ENCODE measurements around the gene FRMPD1.

Gene FRMPD1

DNA sequence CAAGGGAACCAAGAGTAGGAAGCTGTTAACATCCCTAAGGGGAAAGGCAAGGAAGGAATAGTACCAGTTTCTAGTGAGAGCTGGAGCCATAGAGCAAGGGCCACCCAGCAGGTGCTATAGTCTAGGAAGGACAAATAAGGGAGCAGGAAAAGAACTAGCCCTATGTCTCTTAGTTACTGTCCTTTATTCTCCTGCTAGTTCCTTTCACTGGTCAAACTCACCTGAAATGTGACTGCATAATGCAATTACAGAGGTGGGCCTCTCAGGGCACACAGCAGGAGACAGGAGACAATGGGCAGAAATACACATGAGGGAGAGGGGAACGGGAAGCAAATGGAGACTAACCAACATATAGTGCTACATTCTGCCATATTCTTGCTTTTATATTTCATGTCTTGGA, 26.7 kb upstream of the FRMPD1 start:
- no peak overlapping the region for H2AFZ ChIP-seq (ENCODE audit: low read length)

DNA sequence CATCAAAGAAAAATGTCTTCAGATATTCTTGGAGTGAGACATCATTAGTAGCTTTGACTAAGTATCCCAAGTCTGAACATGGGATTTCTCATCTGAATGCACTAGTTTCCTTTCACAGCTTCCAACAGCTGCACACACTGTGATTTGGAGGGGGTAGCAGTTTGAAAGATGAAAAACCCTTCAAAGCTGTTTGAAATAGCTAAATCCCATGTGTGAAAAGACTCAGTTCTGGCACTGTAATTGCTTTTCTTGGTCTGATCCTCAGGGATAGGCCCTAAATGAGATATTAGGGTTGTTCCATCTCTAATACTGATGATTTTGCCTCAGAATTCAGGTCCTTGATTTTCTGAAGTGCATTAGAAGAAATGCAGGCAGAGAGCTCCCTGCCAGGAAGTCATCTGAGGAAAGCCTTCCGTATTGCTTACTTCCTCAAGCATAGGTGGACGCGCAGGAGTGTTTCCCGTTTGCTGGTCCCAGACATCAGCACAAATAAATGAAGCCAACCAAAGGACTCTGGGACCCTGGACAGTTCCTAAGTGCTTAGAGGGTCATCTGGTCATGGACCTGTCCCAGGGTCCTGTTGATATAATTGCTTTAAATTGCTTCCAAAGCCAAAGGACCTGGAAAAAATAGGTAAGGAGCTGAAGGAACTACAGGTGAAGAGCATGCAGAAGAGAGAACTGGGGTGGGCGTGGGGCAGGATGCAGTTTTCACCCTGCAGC, 25.6 kb upstream of the FRMPD1 start:
- H2BK5ac ChIP-seq (ENCODE audit: low read length): no peak overlapping the region
- H3K9me3 ChIP-seq (replicated peaks in 1 of 2; ENCODE audit: control insufficient read depth in 2 of 2, insufficient read depth in 1 of 2, low read depth in 1 of 2, low read length in 2 of 2): no peaks in the 10 kb centered on the region
- no peak overlapping the region for H3K27ac ChIP-seq (replicated peaks; ENCODE audit: low read length)
- H3K4me2 ChIP-seq (ENCODE audit: insufficient read depth, low read length, poor library complexity, severe bottlenecking): no peak overlapping the region
- WGBS, 2 donors (ENCODE audit: extremely low coverage in 2 of 2, insufficient read length in 2 of 2, insufficient replicate concordance in 1 of 2): no CpG with 5 or more reads among the region's 5 CpGs
- no peak overlapping the region for H2BK12ac ChIP-seq (ENCODE audit: low read length)
- peaks cover 0 to 11% of the 10 kb centered on the region in 2 donors for H3K4me1 ChIP-seq (ENCODE audit: control insufficient read depth in 2 of 2, insufficient read depth in 1 of 2, low read depth in 1 of 2, low read length in 2 of 2)
- H3K14ac ChIP-seq (ENCODE audit: low read length): no peak overlapping the region
- H3K23ac ChIP-seq (ENCODE audit: low read depth, low read length, poor library complexity): no peak overlapping the region
- H3K4me3 ChIP-seq (ENCODE audit: low read length in 2 of 2): no peak overlapping the region
- no peak overlapping the region for H3K18ac ChIP-seq (ENCODE audit: low read length)
- H3K79me1 ChIP-seq (ENCODE audit: low read depth, low read length): no peaks in the 10 kb centered on the region
- H4K91ac ChIP-seq (ENCODE audit: low read depth, low read length, poor library complexity): no peak overlapping the region
- H2AK5ac ChIP-seq (ENCODE audit: low read depth, low read length): no peak overlapping the region
- H2BK15ac ChIP-seq (ENCODE audit: low read length): no peak overlapping the region
- H2BK120ac ChIP-seq (ENCODE audit: low read depth, low read length): no peak overlapping the region
- H2AFZ ChIP-seq (ENCODE audit: low read length): no peak overlapping the region
- H3K9ac ChIP-seq (ENCODE audit: low read depth, low read length, poor library complexity): no peak overlapping the region
- peaks cover 0 to 57% (median 0%) of the 10 kb centered on the region in 3 experiments for H3K27me3 ChIP-seq (ENCODE audit: control insufficient read depth in 3 of 3, insufficient read depth in 3 of 3, low read depth in 1 of 3, low read length in 3 of 3)
- H3K36me3 ChIP-seq (replicated peaks in 1 of 2; ENCODE audit: control insufficient read depth in 2 of 2, insufficient read depth in 2 of 2, low read length in 2 of 2): no peaks in the 10 kb centered on the region
- H4K8ac ChIP-seq (ENCODE audit: low read depth, low read length): no peak overlapping the region
- DNase-seq (ENCODE audit: low spot score): no peak
- no peak overlapping the region for H3K4ac ChIP-seq (ENCODE audit: low read length)

More for the DNA sequence above, 26.7 kb upstream of the FRMPD1 start:
- Histone ChIP-seq H3K18ac (ENCODE audit: low read length) (no peak overlapping the region), H3K4me3 (ENCODE audit: low read length in 2 of 2) (no peak overlapping the region), H3K9me3 (replicated peaks in 1 of 2; ENCODE audit: control insufficient read depth in 2 of 2, insufficient read depth in 1 of 2, low read depth in 1 of 2, low read length in 2 of 2) (no peaks in the 10 kb centered on the region), H2BK12ac (ENCODE audit: low read length) (no peak overlapping the region), H4K8ac (ENCODE audit: low read depth, low read length) (no peak overlapping the region), H3K79me1 (ENCODE audit: low read depth, low read length) (no peaks in the 10 kb centered on the region), H2BK15ac (ENCODE audit: low read length) (no peak overlapping the region), H3K9ac (ENCODE audit: low read depth, low read length, poor library complexity) (no peak overlapping the region), H3K4me1 (ENCODE audit: control insufficient read depth in 2 of 2, insufficient read depth in 1 of 2, low read depth in 1 of 2, low read length in 2 of 2) (peaks cover 0 to 11% of the 10 kb centered on the region in 2 donors), H3K14ac (ENCODE audit: low read length) (no peak overlapping the region), H3K27me3 (ENCODE audit: control insufficient read depth in 3 of 3, insufficient read depth in 3 of 3, low read depth in 1 of 3, low read length in 3 of 3) (peaks cover 0 to 59% (median 0%) of the 10 kb centered on the region in 3 experiments), H3K36me3 (replicated peaks in 1 of 2; ENCODE audit: control insufficient read depth in 2 of 2, insufficient read depth in 2 of 2, low read length in 2 of 2) (no peaks in the 10 kb centered on the region), H2AK5ac (ENCODE audit: low read depth, low read length) (no peak overlapping the region), H3K4me2 (ENCODE audit: insufficient read depth, low read length, poor library complexity, severe bottlenecking) (no peak overlapping the region), H4K91ac (ENCODE audit: low read depth, low read length, poor library complexity) (no peak overlapping the region), H3K23ac (ENCODE audit: low read depth, low read length, poor library complexity) (no peak overlapping the region), H2BK5ac (ENCODE audit: low read length) (no peak overlapping the region), H2BK120ac (ENCODE audit: low read depth, low read length) (no peak overlapping the region), H3K4ac (ENCODE audit: low read length) (no peak overlapping the region), H3K27ac (replicated peaks; ENCODE audit: low read length) (no peak overlapping the region)
- no CpG with 5 or more reads among the region's 1 CpG for WGBS, 2 donors (ENCODE audit: extremely low coverage in 2 of 2, insufficient read length in 2 of 2, insufficient replicate concordance in 1 of 2)
- DNase-seq (ENCODE audit: low spot score): no peak

DNA sequence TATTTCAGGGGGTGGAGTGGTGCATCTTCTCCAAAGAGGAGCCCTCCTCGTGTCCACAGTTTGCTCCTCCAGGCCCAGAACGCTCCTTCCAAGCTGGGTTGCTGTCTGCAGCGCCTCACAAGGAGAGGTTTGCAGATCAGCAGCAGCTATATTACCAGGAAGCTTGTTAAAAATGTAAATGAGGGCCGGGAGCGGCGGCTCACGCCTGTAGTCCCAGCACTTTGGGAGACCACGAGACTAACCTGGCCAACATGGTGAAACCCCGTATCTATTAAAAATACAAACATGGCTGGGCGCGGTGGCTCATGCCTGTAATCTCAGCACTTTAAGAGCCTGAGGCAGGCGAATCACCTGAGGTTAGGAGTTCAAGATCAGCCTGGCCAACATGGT, 25.0 kb upstream of the FRMPD1 start:
- Histone ChIP-seq H2BK5ac (ENCODE audit: low read length) (no peak overlapping the region), H3K79me1 (ENCODE audit: low read depth, low read length) (no peaks in the 10 kb centered on the region), H3K4ac (ENCODE audit: low read length) (no peak overlapping the region), H3K27me3 (ENCODE audit: control insufficient read depth in 3 of 3, insufficient read depth in 3 of 3, low read depth in 1 of 3, low read length in 3 of 3) (peaks cover 0 to 52% (median 0%) of the 10 kb centered on the region in 3 experiments), H3K4me3 (ENCODE audit: low read length in 2 of 2) (no peak overlapping the region), H3K9ac (ENCODE audit: low read depth, low read length, poor library complexity) (no peak overlapping the region), H3K14ac (ENCODE audit: low read length) (no peak overlapping the region), H2AK5ac (ENCODE audit: low read depth, low read length) (no peak overlapping the region), H3K18ac (ENCODE audit: low read length) (no peak overlapping the region), H4K8ac (ENCODE audit: low read depth, low read length) (no peak overlapping the region), H3K27ac (replicated peaks; ENCODE audit: low read length) (no peak overlapping the region), H4K91ac (ENCODE audit: low read depth, low read length, poor library complexity) (no peak overlapping the region), H3K9me3 (replicated peaks in 1 of 2; ENCODE audit: control insufficient read depth in 2 of 2, insufficient read depth in 1 of 2, low read depth in 1 of 2, low read length in 2 of 2) (no peaks in the 10 kb centered on the region), H3K4me2 (ENCODE audit: insufficient read depth, low read length, poor library complexity, severe bottlenecking) (no peak overlapping the region), H3K36me3 (replicated peaks in 1 of 2; ENCODE audit: control insufficient read depth in 2 of 2, insufficient read depth in 2 of 2, low read length in 2 of 2) (no peaks in the 10 kb centered on the region), H2AFZ (ENCODE audit: low read length) (no peak overlapping the region), H3K23ac (ENCODE audit: low read depth, low read length, poor library complexity) (no peak overlapping the region), H2BK15ac (ENCODE audit: low read length) (no peak overlapping the region), H3K4me1 (ENCODE audit: control insufficient read depth in 2 of 2, insufficient read depth in 1 of 2, low read depth in 1 of 2, low read length in 2 of 2) (peaks cover 0 to 11% of the 10 kb centered on the region in 2 donors), H2BK120ac (ENCODE audit: low read depth, low read length) (no peak overlapping the region), H2BK12ac (ENCODE audit: low read length) (no peak overlapping the region)
- no CpG with 5 or more reads among the region's 12 CpGs for WGBS, 2 donors (ENCODE audit: extremely low coverage in 2 of 2, insufficient read length in 2 of 2, insufficient replicate concordance in 1 of 2)
- no peak for DNase-seq (ENCODE audit: low spot score)

DNA sequence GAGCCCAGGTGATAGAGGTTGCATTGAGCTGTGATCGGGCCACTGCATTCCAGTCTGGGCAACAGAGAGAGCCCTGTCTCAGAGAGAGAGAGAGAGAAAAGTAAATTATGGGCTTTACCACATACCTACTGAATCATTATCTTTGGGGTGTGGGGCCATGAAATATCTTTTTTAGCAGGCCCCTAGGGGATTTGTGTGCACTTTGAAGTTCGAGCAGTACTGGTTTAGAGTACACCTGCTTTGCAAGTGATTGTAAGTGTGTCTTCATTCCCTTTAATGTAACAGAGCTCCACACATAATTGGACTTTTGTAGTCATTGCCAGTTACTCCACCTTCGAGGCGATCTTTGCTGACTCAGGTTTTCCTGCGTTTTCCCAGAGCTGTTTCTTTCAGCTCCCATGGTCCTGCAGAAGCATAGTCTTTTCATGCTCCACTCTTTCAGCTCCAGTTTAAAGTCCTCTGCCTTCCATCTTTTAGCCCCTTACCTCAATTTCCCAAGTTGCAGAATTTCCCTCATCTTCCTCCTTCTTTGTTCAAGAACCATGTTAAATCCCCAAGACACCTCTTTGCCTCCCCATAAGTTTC, 24.0 kb upstream of the FRMPD1 start:
- no peak overlapping the region for H2BK15ac ChIP-seq (ENCODE audit: low read length)
- no peak overlapping the region for H3K23ac ChIP-seq (ENCODE audit: low read depth, low read length, poor library complexity)
- no peak overlapping the region for H2BK5ac ChIP-seq (ENCODE audit: low read length)
- peaks cover 0 to 5% of the 10 kb centered on the region in 2 donors for H3K4me1 ChIP-seq (ENCODE audit: control insufficient read depth in 2 of 2, insufficient read depth in 1 of 2, low read depth in 1 of 2, low read length in 2 of 2)
- H3K4me2 ChIP-seq (ENCODE audit: insufficient read depth, low read length, poor library complexity, severe bottlenecking): no peak overlapping the region
- H3K9me3 ChIP-seq (replicated peaks in 1 of 2; ENCODE audit: control insufficient read depth in 2 of 2, insufficient read depth in 1 of 2, low read depth in 1 of 2, low read length in 2 of 2): no peaks in the 10 kb centered on the region
- no peak overlapping the region for H3K14ac ChIP-seq (ENCODE audit: low read length)
- H3K4me3 ChIP-seq (ENCODE audit: low read length in 2 of 2): no peak overlapping the region
- no peak for DNase-seq (ENCODE audit: low spot score)
- WGBS, 2 donors (ENCODE audit: extremely low coverage in 2 of 2, insufficient read length in 2 of 2, insufficient replicate concordance in 1 of 2): no CpG with 5 or more reads among the region's 5 CpGs
- no peaks in the 10 kb centered on the region for H3K79me1 ChIP-seq (ENCODE audit: low read depth, low read length)
- no peak overlapping the region for H3K9ac ChIP-seq (ENCODE audit: low read depth, low read length, poor library complexity)
- H4K91ac ChIP-seq (ENCODE audit: low read depth, low read length, poor library complexity): no peak overlapping the region
- H2BK120ac ChIP-seq (ENCODE audit: low read depth, low read length): no peak overlapping the region
- no peak overlapping the region for H2BK12ac ChIP-seq (ENCODE audit: low read length)
- H3K18ac ChIP-seq (ENCODE audit: low read length): no peak overlapping the region
- H2AFZ ChIP-seq (ENCODE audit: low read length): no peak overlapping the region
- no peak overlapping the region for H2AK5ac ChIP-seq (ENCODE audit: low read depth, low read length)
- no peak overlapping the region for H3K4ac ChIP-seq (ENCODE audit: low read length)
- H4K8ac ChIP-seq (ENCODE audit: low read depth, low read length): no peak overlapping the region
- no peaks in the 10 kb centered on the region for H3K36me3 ChIP-seq (replicated peaks in 1 of 2; ENCODE audit: control insufficient read depth in 2 of 2, insufficient read depth in 2 of 2, low read length in 2 of 2)
- no peak overlapping the region for H3K27ac ChIP-seq (replicated peaks; ENCODE audit: low read length)
- H3K27me3 ChIP-seq (ENCODE audit: control insufficient read depth in 3 of 3, insufficient read depth in 3 of 3, low read depth in 1 of 3, low read length in 3 of 3): peaks cover 0 to 47% (median 0%) of the 10 kb centered on the region in 3 experiments

All from neuronal stem cell (in vitro differentiated cells).